ENCODE measurements around the gene GRK5. TPM values are rescaled to one million over a fixed set of nuclear protein-coding genes. Genes with fewer than 3 reads are reported as not detected.
A peak's percentile ranks its signal among the peaks of the same experiment; 100 is the strongest.

Gene GRK5
- total RNA-seq, 3 donors from 2014 or later (not counting 1 experiment from before 2014, with no cell fraction given) = 37.6 to 54.3 (median 47.9) TPM

DNA sequence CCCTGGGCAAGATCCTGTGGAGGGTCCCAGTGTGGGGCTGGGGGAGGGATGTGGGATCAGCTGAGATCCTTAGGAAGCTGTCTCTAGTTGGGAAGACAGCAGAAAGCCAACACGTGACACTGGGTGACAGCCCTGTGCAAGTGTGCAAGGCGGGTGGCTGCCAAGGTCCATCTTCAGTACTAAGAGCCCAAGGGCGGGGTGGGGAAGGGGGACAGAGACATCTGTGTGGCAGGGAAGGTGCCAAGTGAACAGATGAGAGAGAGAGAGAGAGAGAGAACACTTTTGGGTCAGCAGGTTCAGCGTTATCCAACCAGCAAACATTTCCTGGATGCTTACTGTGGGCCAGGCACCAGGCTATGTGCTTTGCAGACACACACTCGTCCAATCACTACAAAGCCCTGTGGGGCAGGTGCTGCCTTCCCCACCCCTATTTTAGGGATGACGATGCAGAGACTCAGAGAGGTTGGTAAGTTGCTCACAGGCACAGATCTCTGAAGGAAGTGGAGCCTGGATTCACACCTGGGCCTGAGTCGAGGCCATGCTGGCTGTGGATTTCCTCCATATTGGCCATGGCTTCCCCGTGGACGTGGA, 135.7 kb downstream of the GRK5 start:
- Histone ChIP-seq H3K27me3 (ENCODE audit: control insufficient read depth, insufficient read depth, low read length) (no peaks in the 10 kb centered on the region), H3K9me3 (ENCODE audit: control insufficient read depth, insufficient read depth, low read length) (no peaks in the 10 kb centered on the region), H3K4me1 (ENCODE audit: control insufficient read depth, insufficient read depth, low read length) (peaks cover 14% of the 10 kb centered on the region), H3K36me3 (ENCODE audit: control insufficient read depth, insufficient read depth, low read length) (no peaks in the 10 kb centered on the region), H3K27ac (ENCODE audit: low read length) (no peak overlapping the region), H3K4me3 (ENCODE audit: low read length) (no peak overlapping the region)
- H3K4me3 Mint-ChIP-seq = no peak overlapping the region
- ATAC-seq (no peak), DNase-seq (no peak)
- H3K4me1 Mint-ChIP-seq = peaks cover 40 to 67% of the 10 kb centered on the region in 2 donors
- intact Hi-C loops (cut with micrococcal nuclease) = no loop called here
- H3K27ac Mint-ChIP-seq = peak overlapping the region in 1 of 2 donors; percentile 33
- H3K36me3 Mint-ChIP-seq = no peaks in the 10 kb centered on the region
- WGBS (ENCODE audit: insufficient coverage) = 94% methylated on average over 9 of the region's 9 CpGs
- peaks cover 0 to 3% of the 10 kb centered on the region in 2 donors for H3K27me3 Mint-ChIP-seq (ENCODE audit: low read depth in 2 of 2)
- no peaks in the 10 kb centered on the region for H3K9me3 Mint-ChIP-seq
- TF ChIP-seq, protein P1, sequence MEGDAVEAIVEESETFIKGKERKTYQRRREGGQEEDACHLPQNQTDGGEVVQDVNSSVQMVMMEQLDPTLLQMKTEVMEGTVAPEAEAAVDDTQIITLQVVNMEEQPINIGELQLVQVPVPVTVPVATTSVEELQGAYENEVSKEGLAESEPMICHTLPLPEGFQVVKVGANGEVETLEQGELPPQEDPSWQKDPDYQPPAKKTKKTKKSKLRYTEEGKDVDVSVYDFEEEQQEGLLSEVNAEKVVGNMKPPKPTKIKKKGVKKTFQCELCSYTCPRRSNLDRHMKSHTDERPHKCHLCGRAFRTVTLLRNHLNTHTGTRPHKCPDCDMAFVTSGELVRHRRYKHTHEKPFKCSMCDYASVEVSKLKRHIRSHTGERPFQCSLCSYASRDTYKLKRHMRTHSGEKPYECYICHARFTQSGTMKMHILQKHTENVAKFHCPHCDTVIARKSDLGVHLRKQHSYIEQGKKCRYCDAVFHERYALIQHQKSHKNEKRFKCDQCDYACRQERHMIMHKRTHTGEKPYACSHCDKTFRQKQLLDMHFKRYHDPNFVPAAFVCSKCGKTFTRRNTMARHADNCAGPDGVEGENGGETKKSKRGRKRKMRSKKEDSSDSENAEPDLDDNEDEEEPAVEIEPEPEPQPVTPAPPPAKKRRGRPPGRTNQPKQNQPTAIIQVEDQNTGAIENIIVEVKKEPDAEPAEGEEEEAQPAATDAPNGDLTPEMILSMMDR (IDR thresholded peaks at IDR 0.05) = no peak

DNA sequence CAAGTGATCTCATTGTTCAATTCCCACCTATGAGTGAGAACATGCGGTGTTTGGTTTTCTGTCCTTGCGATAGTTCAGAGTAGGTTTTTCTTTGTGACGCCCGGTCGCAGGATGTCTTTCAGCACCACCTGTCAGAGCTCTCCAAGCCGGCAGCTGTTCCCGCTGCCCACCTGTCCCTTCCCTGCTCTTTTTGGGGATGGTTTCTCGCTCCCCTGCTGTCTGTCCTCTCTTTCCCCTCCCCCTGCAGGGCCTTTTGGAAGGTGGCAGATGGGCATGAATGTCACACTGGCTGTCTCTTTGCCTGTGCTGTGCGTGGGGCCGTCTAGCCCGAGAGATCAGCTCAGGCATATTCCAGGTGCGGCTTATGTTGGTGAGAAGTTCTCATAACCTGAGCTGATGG, 137.0 kb downstream of the GRK5 start:
- WGBS (ENCODE audit: insufficient coverage) = 95% methylated on average over 11 of the region's 12 CpGs
- no peaks in the 10 kb centered on the region for H3K9me3 Mint-ChIP-seq
- Histone ChIP-seq H3K4me3 (ENCODE audit: low read length) (no peak overlapping the region), H3K9me3 (ENCODE audit: control insufficient read depth, insufficient read depth, low read length) (no peaks in the 10 kb centered on the region), H3K36me3 (ENCODE audit: control insufficient read depth, insufficient read depth, low read length) (no peaks in the 10 kb centered on the region), H3K27me3 (ENCODE audit: control insufficient read depth, insufficient read depth, low read length) (no peaks in the 10 kb centered on the region), H3K27ac (ENCODE audit: low read length) (no peak overlapping the region), H3K4me1 (ENCODE audit: control insufficient read depth, insufficient read depth, low read length) (peaks cover 14% of the 10 kb centered on the region)
- intact Hi-C loops (cut with micrococcal nuclease) = no loop called here
- no peaks in the 10 kb centered on the region for H3K36me3 Mint-ChIP-seq
- H3K27ac Mint-ChIP-seq = peak overlapping the region in 1 of 2 donors; percentile 70
- peaks cover 0 to 3% of the 10 kb centered on the region in 2 donors for H3K27me3 Mint-ChIP-seq (ENCODE audit: low read depth in 2 of 2)
- TF ChIP-seq, protein P1 (IDR thresholded peaks at IDR 0.05) = no peak
- H3K4me3 Mint-ChIP-seq = no peak overlapping the region
- ATAC-seq (no peak), DNase-seq (no peak)
- H3K4me1 Mint-ChIP-seq = peaks cover 48 to 71% of the 10 kb centered on the region in 2 donors

DNA sequence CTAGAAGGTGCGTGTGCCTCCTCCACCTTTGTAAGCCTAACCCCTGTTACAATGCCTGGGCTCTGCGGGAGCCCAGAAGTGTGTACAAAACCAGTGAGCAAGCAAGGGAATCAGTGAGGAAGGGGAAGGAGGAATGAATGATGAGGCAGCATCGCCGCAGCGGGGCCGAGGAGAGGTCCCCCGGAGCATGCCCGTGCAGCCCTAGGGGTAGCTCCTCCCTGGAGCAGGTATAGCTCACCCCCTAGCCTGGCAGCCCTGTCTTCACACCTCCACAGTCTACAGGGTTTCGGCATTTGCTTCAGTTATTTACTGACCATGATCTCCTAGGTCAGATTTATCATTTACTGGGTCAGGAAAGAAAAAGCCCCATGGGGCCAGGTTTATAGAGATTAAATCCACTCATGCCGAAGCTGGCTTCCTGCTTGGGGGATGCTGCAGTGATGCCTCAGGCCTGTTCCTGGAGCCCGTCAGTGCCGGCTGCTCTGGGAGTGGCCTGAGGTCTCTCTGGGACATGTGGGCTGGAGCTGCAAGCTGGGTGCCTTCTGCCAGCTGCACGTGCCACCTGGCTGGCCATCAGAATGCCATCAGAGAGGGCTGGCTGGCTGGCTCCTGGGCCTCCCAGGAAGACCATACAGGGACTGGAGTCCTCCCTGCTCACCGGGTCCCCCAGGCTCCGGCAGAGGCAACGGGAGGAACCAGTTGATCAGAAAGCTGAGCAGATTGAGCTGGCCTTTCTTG, 138.9 kb downstream of the GRK5 start:
- Mint-ChIP-seq H3K4me3 (no peak overlapping the region), H3K27ac (no peak overlapping the region), H3K4me1 (peaks cover 39 to 62% of the 10 kb centered on the region in 2 donors), H3K27me3 (ENCODE audit: low read depth in 2 of 2) (peaks cover 0 to 3% of the 10 kb centered on the region in 2 donors), H3K36me3 (no peaks in the 10 kb centered on the region), H3K9me3 (no peaks in the 10 kb centered on the region)
- H3K36me3 ChIP-seq (ENCODE audit: control insufficient read depth, insufficient read depth, low read length) = no peaks in the 10 kb centered on the region
- no peak overlapping the region for H3K4me3 ChIP-seq (ENCODE audit: low read length)
- 93% methylated on average over 16 of the region's 16 CpGs for WGBS (ENCODE audit: insufficient coverage)
- intact Hi-C loops (cut with micrococcal nuclease) = no loop called here
- no peak overlapping the region for H3K27ac ChIP-seq (ENCODE audit: low read length)
- no peak for DNase-seq
- TF ChIP-seq, protein P1 (IDR thresholded peaks at IDR 0.05) = no peak
- H3K27me3 ChIP-seq (ENCODE audit: control insufficient read depth, insufficient read depth, low read length) = no peaks in the 10 kb centered on the region
- H3K9me3 ChIP-seq (ENCODE audit: control insufficient read depth, insufficient read depth, low read length) = peaks cover 3% of the 10 kb centered on the region
- H3K4me1 ChIP-seq (ENCODE audit: control insufficient read depth, insufficient read depth, low read length) = peaks cover 12% of the 10 kb centered on the region
- ATAC-seq = no peak

All from natural killer cell (primary cell).